NT2/D1 (cell line): Measurements from ENCODE around the gene ZNF845.

Source experiments
- SUZ12 ChIP-seq: IDR thresholded peaks from 2 replicates; pipeline ENCODE4 v1.6.1; 2011; ENCODE audit not compliant: insufficient read length, insufficient read depth; ENCODE audit errors: extremely low read depth
- YY1 ChIP-seq: IDR thresholded peaks from 2 replicates; pipeline ENCODE4 v1.6.1; 2011; ENCODE audit not compliant: insufficient read length, insufficient read depth
- ZNF274 ChIP-seq: IDR thresholded peaks from 2 replicates; pipeline ENCODE4 v1.6.1; 2011; ENCODE audit warnings: mild to moderate bottlenecking, low read depth, low read length

GRCh38 chr19:53394522-53394973 is 61.0 kb downstream of the ZNF845 start:
- TF ChIP-seq ZNF274 (no peak), YY1 (no peak), SUZ12 (no peak)
